Uterus (tissue), 2 donors: Measurements from ENCODE around the gene TMEM212.

ENCODE experiments used
- POLR2A ChIP-seq, 2 donors: fragments of 450-650 bp; IDR thresholded peaks; one replicate each; pipeline ENCODE4 v1.6.1; 2016; ENCODE audit warnings: antibody characterized with exemption in 2 of 2, mild to moderate bottlenecking in 1 of 2, moderate library complexity in 1 of 2
- TF ChIP-seq, protein P1 (sequence below), 4 experiments: fragments of 200-600 bp in 2 of 4; fragments of 450-650 bp in 2 of 4; sonication (generic) in 2 of 4; IDR thresholded peaks; one replicate each; pipeline ENCODE4 v1.5.1; 2016 to 2019; ENCODE audit warnings: antibody characterized with exemption in 4 of 4, mild to moderate bottlenecking in 2 of 4, moderate library complexity in 1 of 4

GRCh38 chr3:171827385-171827784 is 15.8 kb upstream of the TMEM212 start:
- TF ChIP-seq POLR2A (IDR thresholded peaks at IDR 0.05) = no peak
- TF ChIP-seq, protein P1, sequence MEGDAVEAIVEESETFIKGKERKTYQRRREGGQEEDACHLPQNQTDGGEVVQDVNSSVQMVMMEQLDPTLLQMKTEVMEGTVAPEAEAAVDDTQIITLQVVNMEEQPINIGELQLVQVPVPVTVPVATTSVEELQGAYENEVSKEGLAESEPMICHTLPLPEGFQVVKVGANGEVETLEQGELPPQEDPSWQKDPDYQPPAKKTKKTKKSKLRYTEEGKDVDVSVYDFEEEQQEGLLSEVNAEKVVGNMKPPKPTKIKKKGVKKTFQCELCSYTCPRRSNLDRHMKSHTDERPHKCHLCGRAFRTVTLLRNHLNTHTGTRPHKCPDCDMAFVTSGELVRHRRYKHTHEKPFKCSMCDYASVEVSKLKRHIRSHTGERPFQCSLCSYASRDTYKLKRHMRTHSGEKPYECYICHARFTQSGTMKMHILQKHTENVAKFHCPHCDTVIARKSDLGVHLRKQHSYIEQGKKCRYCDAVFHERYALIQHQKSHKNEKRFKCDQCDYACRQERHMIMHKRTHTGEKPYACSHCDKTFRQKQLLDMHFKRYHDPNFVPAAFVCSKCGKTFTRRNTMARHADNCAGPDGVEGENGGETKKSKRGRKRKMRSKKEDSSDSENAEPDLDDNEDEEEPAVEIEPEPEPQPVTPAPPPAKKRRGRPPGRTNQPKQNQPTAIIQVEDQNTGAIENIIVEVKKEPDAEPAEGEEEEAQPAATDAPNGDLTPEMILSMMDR (IDR thresholded peaks at IDR 0.05) = no peak
